ENCODE data around the gene CERKL. TPM values are rescaled to one million over a fixed set of nuclear protein-coding genes. Genes with fewer than 3 reads are reported as not detected.

CERKL gene
- total RNA-seq, 2 experiments from 2014 or later = not detected

- Histone ChIP-seq H3K9me3 (ENCODE audit: low read length) (no peaks in the 10 kb centered on the region), H3K9me2 (ENCODE audit: insufficient read depth, low read length) (no peaks in the 10 kb centered on the region), H3K4me2 (ENCODE audit: low read length) (no peak overlapping the region), H4K20me1 (ENCODE audit: insufficient read depth, low read length) (no peaks in the 10 kb centered on the region), H2AFZ (ENCODE audit: low read length) (no peak overlapping the region), H3K27ac (ENCODE audit: low read depth, low read length, poor library complexity, severe bottlenecking) (no peak overlapping the region), H3K4me1 (ENCODE audit: insufficient read depth, low read length, poor library complexity, severe bottlenecking) (no peaks in the 10 kb centered on the region), H3K4me3 (ENCODE audit: low read depth, low read length, poor library complexity, severe bottlenecking) (no peak overlapping the region), H3K79me2 (ENCODE audit: insufficient read depth, low read depth, low read length) (no peaks in the 10 kb centered on the region), H3K36me3 (ENCODE audit: insufficient read depth, low read length) (no peaks in the 10 kb centered on the region)
- POLR2A ChIA-PET = interaction anchor here (0.5 to 1.7 kb wide), 2 partner anchors 18 to 389 kb away, joined by 4 to 8 read pairs; no protein-coding TSS in a partner anchor
- DNase-seq (ENCODE audit: low spot score) = no peak
- CTCF ChIA-PET (ENCODE audit: unreplicated experiment) = no interaction called here
- intact Hi-C loops (cut with micrococcal nuclease; ENCODE audit: unreplicated experiment) = no loop called here
- no TSS peak for BruUV-seq (replicated peaks)
- TF ChIP-seq CTCF (conservative IDR thresholded peaks at IDR 0.05; ENCODE audit: low read length) (no peak), EZH2phosphoT487 (IDR thresholded peaks at IDR 0.05; ENCODE audit: borderline replicate concordance, low read depth, low read length) (no peak)
Observed at GRCh38 chr2:181566334-181567032, 90.4 kb downstream of the CERKL start.

GRCh38 chr2:181563101-181563692, 93.7 kb downstream of the CERKL start:
- H3K36me3 ChIP-seq (ENCODE audit: insufficient read depth, low read length) = no peaks in the 10 kb centered on the region
- intact Hi-C loops (cut with micrococcal nuclease; ENCODE audit: unreplicated experiment) = no loop called here
- DNase-seq (ENCODE audit: low spot score) = no peak
- H3K4me3 ChIP-seq (ENCODE audit: low read depth, low read length, poor library complexity, severe bottlenecking) = no peak overlapping the region
- H3K9me3 ChIP-seq (ENCODE audit: low read length) = no peaks in the 10 kb centered on the region
- no TSS peak for BruUV-seq (replicated peaks)
- no peaks in the 10 kb centered on the region for H4K20me1 ChIP-seq (ENCODE audit: insufficient read depth, low read length)
- no peaks in the 10 kb centered on the region for H3K9me2 ChIP-seq (ENCODE audit: insufficient read depth, low read length)
- H3K4me2 ChIP-seq (ENCODE audit: low read length) = no peak overlapping the region
- ChIA-PET POLR2A (interaction anchor here (1.1 to 1.2 kb wide), 2 partner anchors 10 to 22 kb away, joined by 3 to 4 read pairs; no protein-coding TSS in a partner anchor), CTCF (ENCODE audit: unreplicated experiment) (no interaction called here)
- no peak overlapping the region for H3K27ac ChIP-seq (ENCODE audit: low read depth, low read length, poor library complexity, severe bottlenecking)
- no peak overlapping the region for H2AFZ ChIP-seq (ENCODE audit: low read length)
- H3K4me1 ChIP-seq (ENCODE audit: insufficient read depth, low read length, poor library complexity, severe bottlenecking) = no peaks in the 10 kb centered on the region
- no peaks in the 10 kb centered on the region for H3K79me2 ChIP-seq (ENCODE audit: insufficient read depth, low read depth, low read length)
- TF ChIP-seq CTCF (conservative IDR thresholded peaks at IDR 0.05; ENCODE audit: low read length) = no peak
- TF ChIP-seq EZH2phosphoT487 (IDR thresholded peaks at IDR 0.05; ENCODE audit: borderline replicate concordance, low read depth, low read length) = no peak

- H3K4me2 ChIP-seq (ENCODE audit: low read length) = no peak overlapping the region
- H3K9me3 ChIP-seq (ENCODE audit: low read length) = no peaks in the 10 kb centered on the region
- no peak overlapping the region for H3K4me3 ChIP-seq (ENCODE audit: low read depth, low read length, poor library complexity, severe bottlenecking)
- no peak overlapping the region for H2AFZ ChIP-seq (ENCODE audit: low read length)
- DNase-seq (ENCODE audit: low spot score) = no peak
- H3K27ac ChIP-seq (ENCODE audit: low read depth, low read length, poor library complexity, severe bottlenecking) = no peak overlapping the region
- POLR2A ChIA-PET = interaction anchor here (0.6 kb wide), 1 partner anchor 957 kb away, joined by 3 read pairs; no protein-coding TSS in a partner anchor
- H3K4me1 ChIP-seq (ENCODE audit: insufficient read depth, low read length, poor library complexity, severe bottlenecking) = no peaks in the 10 kb centered on the region
- TF ChIP-seq CTCF (conservative IDR thresholded peaks at IDR 0.05; ENCODE audit: low read length) (no peak), EZH2phosphoT487 (IDR thresholded peaks at IDR 0.05; ENCODE audit: borderline replicate concordance, low read depth, low read length) (no peak)
- CTCF ChIA-PET (ENCODE audit: unreplicated experiment) = no interaction called here
- intact Hi-C loops (cut with micrococcal nuclease; ENCODE audit: unreplicated experiment) = loop anchor here (10.0 kb wide), 1 partner anchor 484 kb away; no protein-coding TSS in a partner anchor
- no peaks in the 10 kb centered on the region for H4K20me1 ChIP-seq (ENCODE audit: insufficient read depth, low read length)
- H3K9me2 ChIP-seq (ENCODE audit: insufficient read depth, low read length) = no peaks in the 10 kb centered on the region
- no TSS peak for BruUV-seq (replicated peaks)
- no peaks in the 10 kb centered on the region for H3K36me3 ChIP-seq (ENCODE audit: insufficient read depth, low read length)
- H3K79me2 ChIP-seq (ENCODE audit: insufficient read depth, low read depth, low read length) = no peaks in the 10 kb centered on the region
Observed at GRCh38 chr2:181558371-181558770, 98.5 kb downstream of the CERKL start.
